Measurements from ENCODE around the gene OSMR. TPM values are rescaled to one million over a fixed set of nuclear protein-coding genes. Genes with fewer than 3 reads are reported as not detected.

Gene OSMR
- total and polyA plus RNA-seq, 9 of the 15 experiments (the other 6 are each of a cell fraction or from before 2014, with no cell fraction given) = 0.18 to 1.7 (median 0.94) TPM

- ATAC-seq (no peak), DNase-seq (ENCODE audit: extremely low read depth in 1 of 4, low spot score in 3 of 4) (no peak), FAIRE-seq (no peak)
- H3K9me1 ChIP-seq (ENCODE audit: control insufficient read depth, insufficient read depth, low read length) = no peaks in the 10 kb centered on the region
- no peak overlapping the region for H2AFZ ChIP-seq (ENCODE audit: low read depth, low read length)
- no peak overlapping the region for H3K4me2 ChIP-seq (ENCODE audit: insufficient read depth, low read length)
- in situ Hi-C loops (cut with MboI) (no loop called here), intact Hi-C loops (cut with micrococcal nuclease) (no loop called here)
- BruUV-seq (replicated peaks) = TSS peak; percentile 6
- no peak for TF ChIP-seq NONO (IDR thresholded peaks at IDR 0.05; ENCODE audit: low read depth in 2 of 2, low read length in 1 of 2)
- no peak for TF ChIP-seq GATAD2B (IDR thresholded peaks at IDR 0.05; ENCODE audit: borderline replicate concordance)
- peaks cover 35% of the 10 kb centered on the region for H3K36me3 ChIP-seq (ENCODE audit: control insufficient read depth, insufficient read depth, low read length)
- peaks cover 0 to 2% of the 10 kb centered on the region in 2 experiments; a peak in 2 of 5 replicates for H3K4me1 ChIP-seq (replicated peaks in 1 of 2; ENCODE audit: control insufficient read depth in 2 of 2, insufficient read depth in 2 of 2, low read length in 2 of 2)
- no peaks in the 10 kb centered on the region for H3K79me2 ChIP-seq (ENCODE audit: control insufficient read depth, insufficient read depth, low read length)
- no peaks in the 10 kb centered on the region for H3K27me3 ChIP-seq (ENCODE audit: control insufficient read depth in 2 of 2, insufficient read depth in 2 of 2, low read length in 2 of 2)
- 87% methylated on average over 1 of the region's 1 CpG for WGBS (ENCODE audit: insufficient coverage, low coverage, missing lambda C conversion rate)
- no peak overlapping the region for H3K27ac ChIP-seq (ENCODE audit: extremely low read depth, low read depth, low read length)
- CTCF ChIA-PET (ENCODE audit: low intra/inter-chr PET ratio) = no interaction called here
- H3K4me3 ChIP-seq = no peak overlapping the region
- no peak overlapping the region for H3K9ac ChIP-seq (ENCODE audit: insufficient read depth in 1 of 2, low read depth in 2 of 2, low read length in 2 of 2)
- H4K20me1 ChIP-seq (replicated peaks; ENCODE audit: control insufficient read depth, insufficient read depth, low read length) = no peaks in the 10 kb centered on the region
- POLR2A ChIA-PET = interaction anchor here (1.0 kb wide), 1 partner anchor 9 kb away, joined by 3 read pairs; no protein-coding TSS in a partner anchor
- H3K9me3 ChIP-seq (replicated peaks; ENCODE audit: control insufficient read depth, insufficient read depth, low read depth, low read length) = no peaks in the 10 kb centered on the region
Measured at GRCh38 chr5:38938424-38938823, 92.6 kb downstream of the OSMR start.

- CTCF ChIA-PET (ENCODE audit: low intra/inter-chr PET ratio) = no interaction called here
- no TSS peak for BruUV-seq (replicated peaks)
- TF ChIP-seq U2AF2 (optimal IDR thresholded peaks at IDR 0.05; ENCODE audit: low read depth, low read length) (no peak), NFE2 (IDR thresholded peaks at IDR 0.05; ENCODE audit: low read depth) (no peak), TCF15 (CRISPR knock-in tag; IDR thresholded peaks at IDR 0.05) (no peak), TOE1 (IDR thresholded peaks at IDR 0.05; ENCODE audit: borderline replicate concordance) (no peak), TOE1 (CRISPR knock-in tag; IDR thresholded peaks at IDR 0.05; ENCODE audit: borderline replicate concordance, low read depth) (no peak), HNRNPK (IDR thresholded peaks at IDR 0.05; ENCODE audit: low read depth, low read length, poor library complexity, severe bottlenecking) (no peak), NR2F6 (CRISPR knock-in tag; IDR thresholded peaks at IDR 0.05) (no peak), ZNF75A (CRISPR knock-in tag; IDR thresholded peaks at IDR 0.05) (no peak), THRB (CRISPR knock-in tag; conservative IDR thresholded peaks at IDR 0.05) (no peak), ZNF398 (CRISPR knock-in tag; IDR thresholded peaks at IDR 0.05) (no peak)
- Histone ChIP-seq H3K36me3 (ENCODE audit: control insufficient read depth, insufficient read depth, low read length) (peaks cover 36% of the 10 kb centered on the region), H3K79me2 (ENCODE audit: control insufficient read depth, insufficient read depth, low read length) (no peaks in the 10 kb centered on the region), H4K20me1 (replicated peaks; ENCODE audit: control insufficient read depth, insufficient read depth, low read length) (no peaks in the 10 kb centered on the region), H3K4me3 (no peak overlapping the region), H3K27ac (ENCODE audit: extremely low read depth, low read depth, low read length) (no peak overlapping the region), H2AFZ (ENCODE audit: low read depth, low read length) (no peak overlapping the region), H3K4me2 (ENCODE audit: insufficient read depth, low read length) (no peak overlapping the region), H3K4me1 (replicated peaks in 1 of 2; ENCODE audit: control insufficient read depth in 2 of 2, insufficient read depth in 2 of 2, low read length in 2 of 2) (no peaks in the 10 kb centered on the region), H3K9me3 (replicated peaks; ENCODE audit: control insufficient read depth, insufficient read depth, low read depth, low read length) (no peaks in the 10 kb centered on the region), H3K9ac (ENCODE audit: insufficient read depth in 1 of 2, low read depth in 2 of 2, low read length in 2 of 2) (no peak overlapping the region), H3K27me3 (ENCODE audit: control insufficient read depth in 2 of 2, insufficient read depth in 2 of 2, low read length in 2 of 2) (no peaks in the 10 kb centered on the region), H3K9me1 (ENCODE audit: control insufficient read depth, insufficient read depth, low read length) (no peaks in the 10 kb centered on the region)
- intact Hi-C loops (cut with micrococcal nuclease) = no loop called here
- in situ Hi-C loops (cut with MboI) = no loop called here
- ATAC-seq (no peak), DNase-seq (ENCODE audit: extremely low read depth in 1 of 4, low spot score in 3 of 4) (no peak), FAIRE-seq (no peak)
- WGBS (ENCODE audit: insufficient coverage, low coverage, missing lambda C conversion rate) = 75% methylated on average over 1 of the region's 1 CpG
- POLR2A ChIA-PET = interaction anchor here (1.0 kb wide), 1 partner anchor 9 kb away, joined by 3 read pairs; no protein-coding TSS in a partner anchor
Measured at GRCh38 chr5:38938973-38939372, 93.2 kb downstream of the OSMR start.
